ENCODE measurements around the gene IDH3B. TPM values are rescaled to one million over a fixed set of nuclear protein-coding genes. Genes with fewer than 3 reads are reported as not detected.

IDH3B gene
- total RNA-seq, result 64.7 TPM
- long read RNA-seq, transcript IDH3B-206 (13 exons, 1,279 nt), result minor isoform, 5 of 89 reads
- long read RNA-seq, transcript IDH3B-201 (12 exons, 1,545 nt), result major isoform, 63 of 89 reads
- long read RNA-seq, partial matches to known transcripts, result 8 of 89 reads
- long read RNA-seq, other reads (novel, unspliced or antisense), result 12 of 89 reads

DNA sequence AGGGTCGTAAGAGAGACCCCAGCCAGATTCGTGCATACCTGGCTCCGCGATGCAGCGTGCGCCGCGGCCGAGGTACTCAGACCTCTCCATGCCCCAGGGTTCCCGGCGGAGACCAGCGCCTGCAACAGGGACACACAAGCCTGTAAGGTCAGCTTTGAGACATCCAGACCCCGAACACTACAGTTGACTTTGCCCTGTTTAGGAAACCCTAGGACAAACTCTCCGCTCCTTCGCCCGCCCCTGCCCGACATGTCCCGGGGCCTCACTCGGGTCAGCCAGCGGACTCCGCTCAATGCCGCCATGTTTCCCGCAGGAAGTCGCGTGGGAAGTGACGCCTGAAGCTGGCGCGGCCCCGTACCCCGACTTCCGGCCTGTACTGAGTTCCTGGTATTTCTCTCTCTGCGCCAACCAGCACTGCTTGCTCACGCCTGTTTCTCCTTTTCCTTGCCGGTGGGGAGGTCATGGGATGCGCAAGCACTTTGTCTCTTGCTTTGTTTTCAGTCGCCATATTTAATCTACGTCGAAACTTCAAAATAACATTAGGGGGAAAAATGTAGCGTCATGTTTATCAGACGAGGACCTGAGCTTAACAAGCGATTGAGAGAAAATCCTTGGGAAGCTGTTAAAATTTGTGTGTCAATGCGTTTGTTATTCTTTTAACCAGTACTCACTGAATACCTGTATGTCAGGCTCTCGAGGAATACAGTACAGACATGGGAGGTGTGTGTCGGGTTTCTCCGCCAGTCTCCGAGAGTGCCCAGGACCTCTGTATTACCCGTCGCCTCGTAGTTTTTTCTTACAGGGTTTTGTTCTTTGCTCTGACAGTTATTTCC lies at the start of gene IDH3B:
TSS of gene IDH3B (minus strand) at position 330 of the 833 bp plus-strand sequence. CDS start at position 302, 28 bp downstream.
- TF ChIP-seq, protein P1, sequence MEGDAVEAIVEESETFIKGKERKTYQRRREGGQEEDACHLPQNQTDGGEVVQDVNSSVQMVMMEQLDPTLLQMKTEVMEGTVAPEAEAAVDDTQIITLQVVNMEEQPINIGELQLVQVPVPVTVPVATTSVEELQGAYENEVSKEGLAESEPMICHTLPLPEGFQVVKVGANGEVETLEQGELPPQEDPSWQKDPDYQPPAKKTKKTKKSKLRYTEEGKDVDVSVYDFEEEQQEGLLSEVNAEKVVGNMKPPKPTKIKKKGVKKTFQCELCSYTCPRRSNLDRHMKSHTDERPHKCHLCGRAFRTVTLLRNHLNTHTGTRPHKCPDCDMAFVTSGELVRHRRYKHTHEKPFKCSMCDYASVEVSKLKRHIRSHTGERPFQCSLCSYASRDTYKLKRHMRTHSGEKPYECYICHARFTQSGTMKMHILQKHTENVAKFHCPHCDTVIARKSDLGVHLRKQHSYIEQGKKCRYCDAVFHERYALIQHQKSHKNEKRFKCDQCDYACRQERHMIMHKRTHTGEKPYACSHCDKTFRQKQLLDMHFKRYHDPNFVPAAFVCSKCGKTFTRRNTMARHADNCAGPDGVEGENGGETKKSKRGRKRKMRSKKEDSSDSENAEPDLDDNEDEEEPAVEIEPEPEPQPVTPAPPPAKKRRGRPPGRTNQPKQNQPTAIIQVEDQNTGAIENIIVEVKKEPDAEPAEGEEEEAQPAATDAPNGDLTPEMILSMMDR (IDR thresholded peaks at IDR 0.05), result no peak
- ATAC-seq (peak; percentile 96 to 99), DNase-seq (peak; percentile 95)
- intact Hi-C loops (cut with DNase I), result no loop called here
- Histone ChIP-seq H3K27me3 (ENCODE audit: low read depth) (no peaks in the 10 kb centered on the region), H3K27ac (peak within 1 kb of the TSS; percentile 90), H3K4me1 (peaks cover 10% of the 10 kb centered on the region), H3K36me3 (peaks cover 38% of the 10 kb centered on the region), H3K9me3 (no peaks in the 10 kb centered on the region), H3K4me3 (peak within 1 kb of the TSS; percentile 93)

DNA sequence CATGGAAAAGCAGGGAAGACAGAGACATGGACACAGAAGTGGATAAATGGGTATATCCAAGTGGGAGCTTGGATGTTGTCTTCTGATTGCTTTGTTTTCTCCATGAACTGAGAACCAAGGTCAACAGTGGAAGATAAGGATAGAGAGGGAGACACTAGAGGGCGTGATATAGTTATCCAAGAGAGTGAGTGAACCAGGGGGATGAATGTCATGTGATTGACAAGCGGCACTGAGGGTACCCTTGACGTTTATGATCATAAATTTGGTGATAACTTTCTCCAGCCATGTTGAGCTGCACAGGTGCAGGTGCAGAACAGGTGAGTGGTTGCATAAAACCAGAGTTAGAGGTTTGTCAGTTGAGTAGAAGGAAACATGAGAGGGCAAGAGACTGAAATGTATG lies 49.3 kb upstream of the IDH3B start:
- no peak for DNase-seq
- Histone ChIP-seq H3K27me3 (ENCODE audit: low read depth) (peaks cover 5% of the 10 kb centered on the region), H3K36me3 (no peaks in the 10 kb centered on the region), H3K9me3 (no peaks in the 10 kb centered on the region), H3K4me1 (no peaks in the 10 kb centered on the region), H3K27ac (no peak overlapping the region), H3K4me3 (no peak overlapping the region)
- intact Hi-C loops (cut with DNase I), result no loop called here
- ATAC-seq, result no peak
- TF ChIP-seq, protein P1 (IDR thresholded peaks at IDR 0.05), result peak; percentile 19

DNA sequence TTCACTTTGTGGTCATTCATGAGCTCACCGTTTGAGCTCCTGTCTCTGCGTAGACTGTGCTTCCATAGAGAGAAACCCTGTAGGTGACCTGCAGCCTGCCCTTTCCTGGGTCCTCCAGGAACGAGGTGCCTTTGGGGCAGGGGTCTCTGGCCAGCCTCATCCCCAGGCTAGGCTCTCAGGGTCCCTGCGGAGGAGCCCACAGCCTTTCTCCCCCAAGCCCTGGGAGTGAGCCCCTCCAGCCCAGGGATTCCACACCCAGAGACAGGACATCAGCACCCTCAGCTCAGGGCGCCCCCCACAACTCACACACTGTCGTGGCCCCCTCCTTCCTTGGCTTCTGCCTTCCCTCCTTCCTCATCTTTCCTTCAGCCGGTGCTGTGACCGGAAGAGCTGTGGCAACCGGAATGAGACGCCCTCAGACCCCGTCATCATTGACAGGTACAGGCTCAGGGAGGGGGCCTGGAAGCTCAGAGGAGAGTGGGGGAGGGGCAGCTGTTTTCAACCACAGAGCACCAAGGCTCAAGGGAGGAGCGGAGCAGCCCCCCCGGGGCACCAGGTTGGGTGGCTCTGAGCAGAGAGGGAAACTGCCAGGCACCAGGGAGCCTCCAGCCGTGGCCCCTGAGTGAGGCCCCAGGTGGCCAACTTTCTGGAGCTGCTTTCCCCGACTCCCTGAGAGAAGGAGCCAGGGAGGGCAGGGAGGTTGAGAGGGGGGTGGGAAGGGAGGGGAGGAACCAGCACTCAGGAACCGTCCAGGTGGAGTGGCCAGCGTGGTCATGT lies 45.4 kb upstream of the IDH3B start:
- no peaks in the 10 kb centered on the region for H3K36me3 ChIP-seq

DNA sequence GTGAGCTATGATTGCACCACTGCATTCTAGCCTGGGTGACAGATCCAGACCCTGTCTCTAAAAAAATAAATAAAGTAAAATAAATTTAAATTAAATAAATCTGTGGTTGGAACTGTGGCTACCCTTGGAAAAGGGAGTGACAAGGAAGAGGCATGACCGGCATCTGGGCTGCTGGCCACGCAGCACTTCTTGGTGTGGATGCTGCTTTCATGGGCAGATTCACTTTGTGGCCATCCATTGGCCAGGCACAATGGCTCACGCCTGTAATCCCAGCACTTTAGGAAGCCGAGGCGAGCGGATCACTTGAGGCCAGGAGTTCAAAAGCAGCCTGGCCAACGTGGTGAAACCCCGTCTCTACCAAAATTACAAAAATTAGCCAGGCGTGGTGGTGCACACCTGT lies 44.6 kb upstream of the IDH3B start:
- intact Hi-C loops (cut with DNase I), result no loop called here
- H3K36me3 ChIP-seq, result no peaks in the 10 kb centered on the region
- no peak overlapping the region for H3K4me3 ChIP-seq
- TF ChIP-seq, protein P1 (IDR thresholded peaks at IDR 0.05), result no peak
- ATAC-seq, result no peak
- no peaks in the 10 kb centered on the region for H3K9me3 ChIP-seq
- DNase-seq, result no peak
- no peak overlapping the region for H3K27ac ChIP-seq
- no peaks in the 10 kb centered on the region for H3K4me1 ChIP-seq
- peaks cover 5% of the 10 kb centered on the region for H3K27me3 ChIP-seq (ENCODE audit: low read depth)

More for the DNA sequence above, 45.4 kb upstream of the IDH3B start:
- ATAC-seq, result no peak
- intact Hi-C loops (cut with DNase I), result no loop called here
- Histone ChIP-seq H3K4me3 (no peak overlapping the region), H3K27me3 (ENCODE audit: low read depth) (peaks cover 5% of the 10 kb centered on the region), H3K4me1 (no peaks in the 10 kb centered on the region), H3K9me3 (no peaks in the 10 kb centered on the region), H3K27ac (no peak overlapping the region)
- no peak for DNase-seq
- TF ChIP-seq, protein P1 (IDR thresholded peaks at IDR 0.05), result no peak

DNA sequence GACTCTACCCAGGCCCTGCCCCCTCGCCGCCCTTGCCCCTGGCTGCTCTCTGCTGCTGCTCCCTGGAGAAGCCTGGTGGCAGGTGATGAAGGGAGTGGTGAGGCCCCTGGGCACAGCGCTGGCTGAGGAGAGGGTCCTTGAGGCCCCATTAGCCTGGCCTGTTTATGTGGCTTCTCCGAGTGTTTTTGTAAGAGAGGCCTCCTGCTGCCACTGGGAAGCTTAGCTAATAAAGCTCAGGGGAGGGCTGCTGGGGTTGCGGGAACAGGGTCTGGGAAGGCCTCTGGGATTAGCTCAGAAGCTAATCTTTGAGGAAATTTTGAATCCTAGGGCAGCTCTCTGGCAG lies 44.0 kb upstream of the IDH3B start:
- ATAC-seq (peak; percentile 9 to 31), DNase-seq (no peak)
- intact Hi-C loops (cut with DNase I), result no loop called here
- Histone ChIP-seq H3K36me3 (no peaks in the 10 kb centered on the region), H3K4me3 (no peak overlapping the region), H3K27me3 (ENCODE audit: low read depth) (peaks cover 5% of the 10 kb centered on the region), H3K27ac (no peak overlapping the region), H3K9me3 (no peaks in the 10 kb centered on the region), H3K4me1 (no peaks in the 10 kb centered on the region)
- TF ChIP-seq, protein P1 (IDR thresholded peaks at IDR 0.05), result no peak

All from lower lobe of right lung (tissue), 2 donors.